ENCODE measurements around the gene PIGQ. TPM values are rescaled to one million over a fixed set of nuclear protein-coding genes. Genes with fewer than 3 reads are reported as not detected.

PIGQ gene
- total RNA-seq, 1 experiment from 2014 or later = 83.5 TPM

DNA sequence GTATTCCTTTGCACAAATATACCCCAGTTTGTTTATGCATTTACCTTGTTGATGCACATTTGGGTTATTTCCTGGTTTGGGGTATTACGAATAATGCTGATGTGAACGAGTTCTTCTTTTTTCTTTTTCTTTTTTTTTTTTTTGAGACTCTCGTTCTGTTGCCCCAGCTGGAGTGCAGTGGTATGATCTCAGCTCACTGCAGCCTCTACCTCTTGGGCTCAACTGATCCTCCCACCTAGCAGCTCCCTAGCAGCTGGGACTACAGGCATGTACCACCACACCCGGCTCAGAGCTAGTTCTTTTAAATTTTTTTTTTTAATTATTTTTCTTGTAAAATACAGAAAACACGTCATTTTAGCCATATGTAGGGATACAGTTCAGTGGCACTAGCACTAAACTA is 34.2 kb downstream of the PIGQ start:
- intact Hi-C loops (cut with micrococcal nuclease; ENCODE audit: unreplicated experiment) = no loop called here
- no peak for ATAC-seq
- no peak overlapping the region for H3K4me3 ChIP-seq (ENCODE audit: low read depth in 2 of 2, low read length in 2 of 2)
- BruUV-seq (replicated peaks) = no TSS peak
- TF ChIP-seq, protein P1, sequence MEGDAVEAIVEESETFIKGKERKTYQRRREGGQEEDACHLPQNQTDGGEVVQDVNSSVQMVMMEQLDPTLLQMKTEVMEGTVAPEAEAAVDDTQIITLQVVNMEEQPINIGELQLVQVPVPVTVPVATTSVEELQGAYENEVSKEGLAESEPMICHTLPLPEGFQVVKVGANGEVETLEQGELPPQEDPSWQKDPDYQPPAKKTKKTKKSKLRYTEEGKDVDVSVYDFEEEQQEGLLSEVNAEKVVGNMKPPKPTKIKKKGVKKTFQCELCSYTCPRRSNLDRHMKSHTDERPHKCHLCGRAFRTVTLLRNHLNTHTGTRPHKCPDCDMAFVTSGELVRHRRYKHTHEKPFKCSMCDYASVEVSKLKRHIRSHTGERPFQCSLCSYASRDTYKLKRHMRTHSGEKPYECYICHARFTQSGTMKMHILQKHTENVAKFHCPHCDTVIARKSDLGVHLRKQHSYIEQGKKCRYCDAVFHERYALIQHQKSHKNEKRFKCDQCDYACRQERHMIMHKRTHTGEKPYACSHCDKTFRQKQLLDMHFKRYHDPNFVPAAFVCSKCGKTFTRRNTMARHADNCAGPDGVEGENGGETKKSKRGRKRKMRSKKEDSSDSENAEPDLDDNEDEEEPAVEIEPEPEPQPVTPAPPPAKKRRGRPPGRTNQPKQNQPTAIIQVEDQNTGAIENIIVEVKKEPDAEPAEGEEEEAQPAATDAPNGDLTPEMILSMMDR (IDR thresholded peaks at IDR 0.05) = no peak
- no peak for TF ChIP-seq SIN3A (IDR thresholded peaks at IDR 0.05; ENCODE audit: borderline replicate concordance, insufficient read depth, low read depth, low read length)
- no peak for TF ChIP-seq TCF7L2 (IDR thresholded peaks at IDR 0.05; ENCODE audit: low read depth, low read length)
- TF ChIP-seq, protein P2, sequence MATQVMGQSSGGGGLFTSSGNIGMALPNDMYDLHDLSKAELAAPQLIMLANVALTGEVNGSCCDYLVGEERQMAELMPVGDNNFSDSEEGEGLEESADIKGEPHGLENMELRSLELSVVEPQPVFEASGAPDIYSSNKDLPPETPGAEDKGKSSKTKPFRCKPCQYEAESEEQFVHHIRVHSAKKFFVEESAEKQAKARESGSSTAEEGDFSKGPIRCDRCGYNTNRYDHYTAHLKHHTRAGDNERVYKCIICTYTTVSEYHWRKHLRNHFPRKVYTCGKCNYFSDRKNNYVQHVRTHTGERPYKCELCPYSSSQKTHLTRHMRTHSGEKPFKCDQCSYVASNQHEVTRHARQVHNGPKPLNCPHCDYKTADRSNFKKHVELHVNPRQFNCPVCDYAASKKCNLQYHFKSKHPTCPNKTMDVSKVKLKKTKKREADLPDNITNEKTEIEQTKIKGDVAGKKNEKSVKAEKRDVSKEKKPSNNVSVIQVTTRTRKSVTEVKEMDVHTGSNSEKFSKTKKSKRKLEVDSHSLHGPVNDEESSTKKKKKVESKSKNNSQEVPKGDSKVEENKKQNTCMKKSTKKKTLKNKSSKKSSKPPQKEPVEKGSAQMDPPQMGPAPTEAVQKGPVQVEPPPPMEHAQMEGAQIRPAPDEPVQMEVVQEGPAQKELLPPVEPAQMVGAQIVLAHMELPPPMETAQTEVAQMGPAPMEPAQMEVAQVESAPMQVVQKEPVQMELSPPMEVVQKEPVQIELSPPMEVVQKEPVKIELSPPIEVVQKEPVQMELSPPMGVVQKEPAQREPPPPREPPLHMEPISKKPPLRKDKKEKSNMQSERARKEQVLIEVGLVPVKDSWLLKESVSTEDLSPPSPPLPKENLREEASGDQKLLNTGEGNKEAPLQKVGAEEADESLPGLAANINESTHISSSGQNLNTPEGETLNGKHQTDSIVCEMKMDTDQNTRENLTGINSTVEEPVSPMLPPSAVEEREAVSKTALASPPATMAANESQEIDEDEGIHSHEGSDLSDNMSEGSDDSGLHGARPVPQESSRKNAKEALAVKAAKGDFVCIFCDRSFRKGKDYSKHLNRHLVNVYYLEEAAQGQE (IDR thresholded peaks at IDR 0.05; ENCODE audit: insufficient read depth in 1 of 2, low read depth in 2 of 2, low read length in 1 of 2) = no peak
- no peak for TF ChIP-seq POLR2AphosphoS5 (IDR thresholded peaks at IDR 0.05; ENCODE audit: low read depth, low read length)
- in situ Hi-C loops (cut with HindIII; ENCODE audit: low pct_unique_long_range_greater_than_20kb, low sequenced_read_pairs) = no loop called here
- no peaks in the 10 kb centered on the region for H3K4me1 ChIP-seq (ENCODE audit: control insufficient read depth, insufficient read depth, low read length)
- no peak overlapping the region for H3K27ac ChIP-seq (ENCODE audit: low read length)
- no peaks in the 10 kb centered on the region for H3K36me3 ChIP-seq (ENCODE audit: control insufficient read depth, insufficient read depth, low read length)
- no peaks in the 10 kb centered on the region for H3K27me3 ChIP-seq (ENCODE audit: control insufficient read depth, insufficient read depth, low read length)
- no peak for DNase-seq (ENCODE audit: low read depth, low spot score)
- ChIA-PET CTCF (no interaction called here), POLR2A (interaction anchor here (0.6 kb wide), 1 partner anchor 90 kb away, joined by 3 read pairs; no protein-coding TSS in a partner anchor)
- H3K9me3 ChIP-seq (ENCODE audit: control insufficient read depth, insufficient read depth, low read depth, low read length) = no peaks in the 10 kb centered on the region

DNA sequence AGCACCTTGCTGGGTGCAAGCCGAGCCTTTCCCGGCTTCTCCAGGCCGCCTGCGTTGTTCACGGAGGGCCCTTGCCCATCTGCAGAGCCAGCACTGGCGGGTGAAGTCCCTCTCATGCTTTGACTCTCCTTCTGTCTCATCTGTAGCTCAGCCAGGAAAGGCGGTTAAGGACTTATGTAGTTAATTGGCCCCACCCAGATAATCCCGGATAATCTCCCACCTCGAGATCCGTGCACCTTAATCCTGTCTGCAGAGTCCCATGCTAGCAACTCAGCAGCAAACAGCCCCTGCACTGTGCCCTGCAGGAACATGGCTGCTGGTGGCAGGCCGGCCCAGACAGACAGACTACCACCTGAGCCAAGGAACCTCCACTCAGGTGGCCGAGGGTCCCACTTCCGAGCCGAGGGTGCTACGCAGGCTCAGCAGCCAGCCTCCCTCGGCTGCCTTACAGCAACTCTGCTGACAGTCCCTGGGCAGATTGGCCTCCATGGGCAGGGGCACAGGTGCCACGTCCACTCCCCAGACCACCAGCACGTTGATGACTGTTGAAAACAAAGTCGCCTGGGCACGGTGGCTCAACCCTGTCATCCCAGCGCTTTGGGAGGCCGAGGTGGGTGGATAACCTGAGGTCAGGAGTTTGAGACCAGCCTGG is 37.0 kb downstream of the PIGQ start:
- Histone ChIP-seq H3K4me1 (ENCODE audit: control insufficient read depth, insufficient read depth, low read length) (no peaks in the 10 kb centered on the region), H3K4me3 (ENCODE audit: low read depth in 2 of 2, low read length in 2 of 2) (no peak overlapping the region), H3K27ac (ENCODE audit: low read length) (no peak overlapping the region), H3K27me3 (ENCODE audit: control insufficient read depth, insufficient read depth, low read length) (no peaks in the 10 kb centered on the region), H3K36me3 (ENCODE audit: control insufficient read depth, insufficient read depth, low read length) (no peaks in the 10 kb centered on the region), H3K9me3 (ENCODE audit: control insufficient read depth, insufficient read depth, low read depth, low read length) (no peaks in the 10 kb centered on the region)
- DNase-seq (ENCODE audit: low read depth, low spot score) (no peak), ATAC-seq (no peak)
- BruUV-seq (replicated peaks) = no TSS peak
- in situ Hi-C loops (cut with HindIII; ENCODE audit: low pct_unique_long_range_greater_than_20kb, low sequenced_read_pairs) = no loop called here
- CTCF ChIA-PET = interaction anchor here (0.7 kb wide), 1 partner anchor 528 kb away, joined by 11 read pairs; no protein-coding TSS in a partner anchor
- POLR2A ChIA-PET = interaction anchor here (0.7 kb wide), 1 partner anchor 46 kb away, joined by 3 read pairs; no protein-coding TSS in a partner anchor
- intact Hi-C loops (cut with micrococcal nuclease; ENCODE audit: unreplicated experiment) = no loop called here
- no peak for TF ChIP-seq SIN3A (IDR thresholded peaks at IDR 0.05; ENCODE audit: borderline replicate concordance, insufficient read depth, low read depth, low read length)
- TF ChIP-seq, protein P2 (IDR thresholded peaks at IDR 0.05; ENCODE audit: insufficient read depth in 1 of 2, low read depth in 2 of 2, low read length in 1 of 2) = no peak
